ENCODE results near the gene LAMP1.

GRCh38 chr13:113288880-113289279, 8.2 kb upstream of the LAMP1 start:
- TF ChIP-seq CTCF (IDR thresholded peaks at IDR 0.05): no peak
- no peak for TF ChIP-seq POLR2A (IDR thresholded peaks at IDR 0.05)

Data from ovary (tissue), 3 donors.